OCI-LY7 (cell line): ENCODE data around the gene DNHD1.

ENCODE experiments used
- CTCF ChIP-seq: fragments of 200-600 bp; sonication (generic); conservative IDR thresholded peaks from 2 replicates; pipeline ENCODE4 v1.5.1; 2014; ENCODE audit warnings: mild to moderate bottlenecking, antibody characterized with exemption, low read length, moderate library complexity, mixed read lengths
- EZH2phosphoT487 ChIP-seq: fragments of 200-600 bp; sonication (generic); IDR thresholded peaks from 2 replicates; pipeline ENCODE4 v1.6.1; 2018; ENCODE audit warnings: low read depth, borderline replicate concordance, mild to moderate bottlenecking, mixed run types, antibody characterized with exemption, low read length, moderate library complexity, mixed read lengths

GRCh38 chr11:6480299-6480914, 16.7 kb upstream of the DNHD1 start:
- TF ChIP-seq CTCF (no peak), EZH2phosphoT487 (no peak)
